HCT116 (cell line): ENCODE measurements around the gene CCDC148. TPM values are rescaled to one million over a fixed set of nuclear protein-coding genes. Genes with fewer than 3 reads are reported as not detected.

Source experiments
- ATAC-seq: fragments of 200-7000 bp; cut with Tn5 transposase; 2 replicates; pipeline ENCODE4 v1.9.1; 2020; ENCODE audit warnings: mild to moderate bottlenecking, moderate library complexity
- BruUV-seq: library from RNA; stranded (reverse); fragments of 400-500 nt; replicated peaks from 2 replicates; lab custom pipeline; 2021; lab: Mats Ljungman, UMichigan
- CTCF ChIA-PET: fragments of 300-600 bp; sonication (Branson Sonifier 250); formaldehyde crosslinking; loops from one replicate; lab custom pipeline; 2021; ENCODE audit warnings: antibody characterized with exemption; lab: Charles Lee
- POLR2A ChIA-PET: fragments of 300-600, 350-600 bp; sonication (Branson Sonifier 250); formaldehyde crosslinking; loops from one replicate; lab custom pipeline; 2021; ENCODE audit warnings: antibody characterized with exemption; lab: Charles Lee
- RAD21 ChIA-PET, 2 experiments: fragments of 300-600 bp; sonication (Branson Sonifier 250); formaldehyde crosslinking; loops; one replicate each; lab custom pipeline; 2023; ENCODE audit warnings: low total read pairs in 2 of 2; ENCODE audit not compliant: uncharacterized antibody in 2 of 2, unreplicated experiment in 2 of 2, low non-redundant PET in 1 of 2; lab: Charles Lee
- DNase-seq: peaks from one replicate; pipeline ENCODE4 v3.0.0-alpha.2; 2010; ENCODE audit warnings: low read depth, low spot score
- H2AFZ ChIP-seq: fragments of 200-600 bp; shearing (Covaris generic), sonication (generic); 2 replicates; pipeline ENCODE4 v1.6.1; 2017; ENCODE audit warnings: low read depth, mixed run types, mixed read lengths, antibody characterized with exemption, low read length; ENCODE audit not compliant: poor library complexity, severe bottlenecking
- H3K27ac ChIP-seq: 2 replicates; pipeline ENCODE4 v1.5.1; 2012; ENCODE audit warnings: low read depth, low read length
- H3K27me3 ChIP-seq: fragments of 200-600 bp; sonication (generic); 2 replicates; pipeline ENCODE4 v1.6.1; 2016; ENCODE audit warnings: mixed run types, low read length, mixed read lengths; ENCODE audit not compliant: insufficient read depth
- H3K36me3 ChIP-seq, 2 experiments: fragments of 200-500 bp in 1 of 2; fragments of 200-600 bp in 1 of 2; sonication (Bioruptor generic) in 1 of 2; sonication (generic) in 1 of 2; 2 replicates each; pipeline versions ENCODE4 v1.5.1 to v1.6.1; 2014 to 2016; ENCODE audit warnings: low read length in 2 of 2, inconsistent platforms in 1 of 2, mixed read lengths in 1 of 2, mixed run types in 1 of 2; ENCODE audit not compliant: insufficient read depth in 2 of 2, control insufficient read depth in 1 of 2
- H3K4me1 ChIP-seq, 2 experiments: fragments of 200-600 bp in 1 of 2; sonication (generic) in 1 of 2; 2 replicates each; pipeline versions ENCODE4 v1.5.1 to v1.6.1; 2012 to 2017; ENCODE audit warnings: low read length in 2 of 2, inconsistent platforms in 1 of 2, mild to moderate bottlenecking in 1 of 2, mixed read lengths in 1 of 2, mixed run types in 1 of 2, moderate library complexity in 1 of 2; ENCODE audit not compliant: insufficient read depth in 2 of 2, control insufficient read depth in 1 of 2
- H3K4me2 ChIP-seq: fragments of 200-600 bp; sonication (generic); 2 replicates; pipeline ENCODE4 v1.6.1; 2017; ENCODE audit warnings: mixed run types, low read length, mixed read lengths
- H3K4me3 ChIP-seq, 2 experiments: fragments of 200-600 bp in 1 of 2; sonication (generic) in 1 of 2; replicated peaks in 1 of 2; 2 replicates each; pipeline ENCODE4 v1.5.1; 2011 to 2016; ENCODE audit warnings: low read length in 2 of 2, control low read depth in 1 of 2, low read depth in 1 of 2, mild to moderate bottlenecking in 1 of 2, mixed read lengths in 1 of 2, mixed run types in 1 of 2
- H3K79me2 ChIP-seq: fragments of 200-600 bp; sonication (generic); 2 replicates; pipeline ENCODE4 v1.6.1; 2017; ENCODE audit warnings: mild to moderate bottlenecking, mixed run types, low read length, moderate library complexity, mixed read lengths; ENCODE audit not compliant: insufficient read depth
- H3K9ac ChIP-seq: fragments of 200-600 bp; sonication (generic); 2 replicates; pipeline ENCODE4 v1.6.1; 2016; ENCODE audit warnings: low read length, mixed read lengths
- H3K9me2 ChIP-seq: fragments of 200-600 bp; sonication (generic), shearing (Covaris generic); 2 replicates; pipeline ENCODE4 v1.6.1; 2017; ENCODE audit warnings: mixed run types, mild to moderate bottlenecking, moderate library complexity; ENCODE audit not compliant: insufficient read depth
- H3K9me3 ChIP-seq, 2 experiments: fragments of 200-500 bp in 1 of 2; fragments of 200-600 bp in 1 of 2; sonication (Bioruptor generic) in 1 of 2; sonication (generic) in 1 of 2; 2 replicates each; pipeline ENCODE4 v1.6.1; 2014 to 2017; ENCODE audit warnings: low read length in 2 of 2, mixed read lengths in 2 of 2, inconsistent platforms in 1 of 2, low read depth in 1 of 2, mild to moderate bottlenecking in 1 of 2, mixed run types in 1 of 2, moderate library complexity in 1 of 2; ENCODE audit not compliant: control insufficient read depth in 1 of 2, insufficient read depth in 1 of 2
- H4K20me1 ChIP-seq: fragments of 200-600 bp; sonication (generic), shearing (Covaris generic); 2 replicates; pipeline ENCODE4 v1.6.1; 2017; ENCODE audit warnings: mixed run types, mild to moderate bottlenecking, moderate library complexity; ENCODE audit not compliant: insufficient read depth
- CBX3 ChIP-seq: IDR thresholded peaks from 2 replicates; pipeline ENCODE4 v1.6.1; 2012; ENCODE audit warnings: low read depth
- CEBPB ChIP-seq: IDR thresholded peaks from 2 replicates; pipeline ENCODE4 v1.6.1; 2012; ENCODE audit warnings: low read depth
- ELF1 ChIP-seq: IDR thresholded peaks from 2 replicates; pipeline ENCODE4 v1.6.1; 2012; ENCODE audit warnings: low read depth, borderline replicate concordance
- EZH2 ChIP-seq: fragments of 200-600 bp; sonication (generic); IDR thresholded peaks from 2 replicates; pipeline ENCODE4 v1.6.1; 2017; ENCODE audit warnings: antibody characterized with exemption, mixed run types
- EZH2phosphoT487 ChIP-seq: fragments of 200-600 bp; IDR thresholded peaks from 2 replicates; pipeline ENCODE4 v1.6.1; 2018; ENCODE audit warnings: antibody characterized with exemption, borderline replicate concordance
- FOSL1 ChIP-seq: IDR thresholded peaks from 2 replicates; pipeline ENCODE4 v1.6.1; 2012; ENCODE audit warnings: low read depth
- JUND ChIP-seq: IDR thresholded peaks from 2 replicates; pipeline ENCODE4 v1.6.1; 2012
- POLR2A ChIP-seq: IDR thresholded peaks from 2 replicates; pipeline ENCODE4 v1.7.0; 2011; ENCODE audit warnings: borderline replicate concordance; ENCODE audit not compliant: insufficient read depth, insufficient read length; ENCODE audit errors: extremely low read depth
- RAD21 ChIP-seq: IDR thresholded peaks from 2 replicates; pipeline ENCODE4 v1.6.1; 2012; ENCODE audit warnings: low read depth, mild to moderate bottlenecking
- SIN3A ChIP-seq: IDR thresholded peaks from 2 replicates; pipeline ENCODE4 v1.6.1; 2012; ENCODE audit warnings: low read depth
- SP1 ChIP-seq: IDR thresholded peaks from 2 replicates; pipeline ENCODE4 v1.6.1; 2012; ENCODE audit warnings: low read depth
- SRF ChIP-seq: IDR thresholded peaks from 2 replicates; pipeline ENCODE4 v1.6.1; 2012; ENCODE audit warnings: low read depth
- ZFX ChIP-seq: fragments of 450-650 bp; IDR thresholded peaks from 2 replicates; pipeline ENCODE4 v1.6.1; 2017
- ZNF274 ChIP-seq: fragments of 200-500 bp; sonication (Bioruptor generic); IDR thresholded peaks from 2 replicates; pipeline ENCODE4 v1.6.1; 2014; ENCODE audit warnings: mild to moderate bottlenecking, low read depth, low read length, inconsistent platforms
- intact Hi-C: fragments of 100-400 bp; cut with micrococcal nuclease; formaldehyde crosslinking; loops from 2 replicates; pipeline ENCODE4 v1.10.0; 2022
- total RNA-seq: library from RNA; stranded (reverse); gene quantifications from one replicate; pipeline ENCODE4 v1.2.1, GENCODE V29; 2021; ENCODE audit not compliant: unreplicated experiment
- TF ChIP-seq, protein P1 (sequence below): IDR thresholded peaks from 2 replicates; pipeline ENCODE4 v1.6.1; 2012; ENCODE audit warnings: low read depth
- TF ChIP-seq, protein P2 (sequence below): IDR thresholded peaks from 2 replicates; pipeline ENCODE4 v1.6.1; 2012
- TF ChIP-seq, protein P3 (sequence below), 3 experiments: fragments of 200-600 bp in 1 of 3; sonication (generic) in 1 of 3; IDR thresholded peaks in 2 of 3; conservative IDR thresholded peaks in 1 of 3; 2 replicates each; pipeline ENCODE4 v1.5.1; 2012 to 2017; ENCODE audit warnings: low read depth in 2 of 3, low read length in 2 of 3, antibody characterized with exemption in 1 of 3, borderline replicate concordance in 1 of 3, control low read depth in 1 of 3, mild to moderate bottlenecking in 1 of 3, mixed read lengths in 1 of 3, mixed run types in 1 of 3, moderate library complexity in 1 of 3; ENCODE audit not compliant: insufficient read depth in 1 of 3

CCDC148 gene
- total RNA-seq, 1 experiment from 2014 or later, result 0.59 TPM

DNA sequence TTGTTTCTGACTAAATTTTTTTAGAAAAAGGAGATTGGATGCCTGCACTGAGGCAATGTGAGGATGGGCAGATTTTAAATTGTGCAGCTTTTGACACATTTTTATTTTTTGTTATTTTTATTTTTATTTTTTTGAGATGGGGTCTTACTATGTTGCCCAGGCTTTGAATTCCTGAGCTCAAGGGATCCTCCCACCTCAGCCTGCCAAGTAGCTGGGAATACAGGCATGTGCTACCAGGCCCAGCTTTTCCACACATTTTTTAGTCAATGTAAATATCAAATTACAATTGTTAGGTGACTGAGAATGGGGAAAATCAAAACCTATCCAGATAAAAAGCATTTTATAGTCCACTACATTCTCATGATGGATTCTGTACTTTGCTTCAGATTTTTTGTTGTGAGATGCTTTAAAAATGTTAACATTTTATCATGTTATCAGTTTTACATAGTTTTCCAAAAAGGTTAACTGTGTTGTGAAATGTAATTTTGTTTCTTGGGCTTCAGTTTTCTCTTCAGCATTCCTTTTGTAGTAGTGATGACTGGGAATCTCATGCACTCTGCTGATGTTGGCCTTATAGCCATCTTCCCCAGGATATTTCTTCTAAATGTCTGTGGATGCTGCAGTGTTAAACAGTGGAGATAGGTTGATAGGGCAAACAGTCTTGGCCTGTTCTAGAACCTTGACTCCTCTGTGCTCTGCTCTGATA lies 41.6 kb upstream of the CCDC148 start:
- Histone ChIP-seq H3K27ac (no peak overlapping the region), H2AFZ (no peak overlapping the region), H3K36me3 (no peaks in the 10 kb centered on the region), H3K9ac (no peak overlapping the region), H4K20me1 (no peaks in the 10 kb centered on the region), H3K4me1 (peaks cover 0 to 5% of the 10 kb centered on the region in 2 experiments; a peak in 2 of 4 replicates), H3K9me3 (no peaks in the 10 kb centered on the region), H3K27me3 (no peaks in the 10 kb centered on the region), H3K9me2 (no peaks in the 10 kb centered on the region), H3K4me2 (no peak overlapping the region), H3K4me3 (no peak overlapping the region), H3K79me2 (peaks cover 64% of the 10 kb centered on the region)
- RAD21 ChIA-PET, result no interaction called here
- no TSS peak for BruUV-seq
- POLR2A ChIA-PET, result no interaction called here
- DNase-seq (no peak), ATAC-seq (no peak)
- CTCF ChIA-PET, result no interaction called here
- no peak for TF ChIP-seq FOSL1
- TF ChIP-seq EZH2, result no peak
- TF ChIP-seq, protein P1, sequence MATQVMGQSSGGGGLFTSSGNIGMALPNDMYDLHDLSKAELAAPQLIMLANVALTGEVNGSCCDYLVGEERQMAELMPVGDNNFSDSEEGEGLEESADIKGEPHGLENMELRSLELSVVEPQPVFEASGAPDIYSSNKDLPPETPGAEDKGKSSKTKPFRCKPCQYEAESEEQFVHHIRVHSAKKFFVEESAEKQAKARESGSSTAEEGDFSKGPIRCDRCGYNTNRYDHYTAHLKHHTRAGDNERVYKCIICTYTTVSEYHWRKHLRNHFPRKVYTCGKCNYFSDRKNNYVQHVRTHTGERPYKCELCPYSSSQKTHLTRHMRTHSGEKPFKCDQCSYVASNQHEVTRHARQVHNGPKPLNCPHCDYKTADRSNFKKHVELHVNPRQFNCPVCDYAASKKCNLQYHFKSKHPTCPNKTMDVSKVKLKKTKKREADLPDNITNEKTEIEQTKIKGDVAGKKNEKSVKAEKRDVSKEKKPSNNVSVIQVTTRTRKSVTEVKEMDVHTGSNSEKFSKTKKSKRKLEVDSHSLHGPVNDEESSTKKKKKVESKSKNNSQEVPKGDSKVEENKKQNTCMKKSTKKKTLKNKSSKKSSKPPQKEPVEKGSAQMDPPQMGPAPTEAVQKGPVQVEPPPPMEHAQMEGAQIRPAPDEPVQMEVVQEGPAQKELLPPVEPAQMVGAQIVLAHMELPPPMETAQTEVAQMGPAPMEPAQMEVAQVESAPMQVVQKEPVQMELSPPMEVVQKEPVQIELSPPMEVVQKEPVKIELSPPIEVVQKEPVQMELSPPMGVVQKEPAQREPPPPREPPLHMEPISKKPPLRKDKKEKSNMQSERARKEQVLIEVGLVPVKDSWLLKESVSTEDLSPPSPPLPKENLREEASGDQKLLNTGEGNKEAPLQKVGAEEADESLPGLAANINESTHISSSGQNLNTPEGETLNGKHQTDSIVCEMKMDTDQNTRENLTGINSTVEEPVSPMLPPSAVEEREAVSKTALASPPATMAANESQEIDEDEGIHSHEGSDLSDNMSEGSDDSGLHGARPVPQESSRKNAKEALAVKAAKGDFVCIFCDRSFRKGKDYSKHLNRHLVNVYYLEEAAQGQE, result no peak
- TF ChIP-seq SRF, result no peak
- TF ChIP-seq CBX3, result no peak
- TF ChIP-seq SIN3A, result no peak
- no peak for TF ChIP-seq POLR2A
- no peak for TF ChIP-seq EZH2phosphoT487
- TF ChIP-seq, protein P2, sequence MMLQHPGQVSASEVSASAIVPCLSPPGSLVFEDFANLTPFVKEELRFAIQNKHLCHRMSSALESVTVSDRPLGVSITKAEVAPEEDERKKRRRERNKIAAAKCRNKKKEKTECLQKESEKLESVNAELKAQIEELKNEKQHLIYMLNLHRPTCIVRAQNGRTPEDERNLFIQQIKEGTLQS, result no peak
- TF ChIP-seq, protein P3, sequence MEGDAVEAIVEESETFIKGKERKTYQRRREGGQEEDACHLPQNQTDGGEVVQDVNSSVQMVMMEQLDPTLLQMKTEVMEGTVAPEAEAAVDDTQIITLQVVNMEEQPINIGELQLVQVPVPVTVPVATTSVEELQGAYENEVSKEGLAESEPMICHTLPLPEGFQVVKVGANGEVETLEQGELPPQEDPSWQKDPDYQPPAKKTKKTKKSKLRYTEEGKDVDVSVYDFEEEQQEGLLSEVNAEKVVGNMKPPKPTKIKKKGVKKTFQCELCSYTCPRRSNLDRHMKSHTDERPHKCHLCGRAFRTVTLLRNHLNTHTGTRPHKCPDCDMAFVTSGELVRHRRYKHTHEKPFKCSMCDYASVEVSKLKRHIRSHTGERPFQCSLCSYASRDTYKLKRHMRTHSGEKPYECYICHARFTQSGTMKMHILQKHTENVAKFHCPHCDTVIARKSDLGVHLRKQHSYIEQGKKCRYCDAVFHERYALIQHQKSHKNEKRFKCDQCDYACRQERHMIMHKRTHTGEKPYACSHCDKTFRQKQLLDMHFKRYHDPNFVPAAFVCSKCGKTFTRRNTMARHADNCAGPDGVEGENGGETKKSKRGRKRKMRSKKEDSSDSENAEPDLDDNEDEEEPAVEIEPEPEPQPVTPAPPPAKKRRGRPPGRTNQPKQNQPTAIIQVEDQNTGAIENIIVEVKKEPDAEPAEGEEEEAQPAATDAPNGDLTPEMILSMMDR (IDR thresholded peaks at IDR 0.05 in 2 of 3, conservative IDR thresholded peaks at IDR 0.05 in 1 of 3; ENCODE audit: borderline replicate concordance in 1 of 3, insufficient read depth in 1 of 3, low read depth in 2 of 3, low read length in 2 of 3), result no peak
- no peak for TF ChIP-seq ZNF274
- TF ChIP-seq CEBPB, result no peak
- no peak for TF ChIP-seq SP1
- no peak for TF ChIP-seq RAD21
- TF ChIP-seq ELF1, result no peak
- TF ChIP-seq ZFX, result no peak
- no peak for TF ChIP-seq JUND
- intact Hi-C loops, result no loop called here
